Calu3 (cell line): Measurements from ENCODE around the gene BEST1. TPM values are rescaled to one million over a fixed set of nuclear protein-coding genes. Genes with fewer than 3 reads are reported as not detected.

Experiments
- BruUV-seq: library from RNA; stranded (reverse); fragments of 400-500 nt; replicated peaks from 2 replicates; lab custom pipeline; 2021; lab: Mats Ljungman, UMichigan
- CTCF ChIA-PET: fragments of 300-600 bp; sonication (Branson Sonifier 250); formaldehyde crosslinking; loops from one replicate; lab custom pipeline; 2022; ENCODE audit warnings: antibody characterized with exemption; lab: Charles Lee
- DNase-seq: peaks from one replicate; pipeline ENCODE4 v3.0.0; 2022
- H3K27ac Mint-ChIP-seq: one replicate; pipeline ENCODE4 v1.8.0; 2022; ENCODE audit warnings: mixed read lengths; ENCODE audit not compliant: unreplicated experiment
- H3K27me3 Mint-ChIP-seq: one replicate; pipeline ENCODE4 v1.8.0; 2022; ENCODE audit warnings: mixed read lengths; ENCODE audit not compliant: unreplicated experiment
- H3K36me3 Mint-ChIP-seq: one replicate; pipeline ENCODE4 v1.8.0; 2022; ENCODE audit warnings: mild to moderate bottlenecking, moderate library complexity, mixed read lengths; ENCODE audit not compliant: insufficient read depth, unreplicated experiment
- H3K4me1 Mint-ChIP-seq: one replicate; pipeline ENCODE4 v1.8.0; 2022; ENCODE audit warnings: mild to moderate bottlenecking, low read depth, mixed read lengths; ENCODE audit not compliant: unreplicated experiment
- H3K4me3 Mint-ChIP-seq: one replicate; pipeline ENCODE4 v1.8.0; 2022; ENCODE audit warnings: mild to moderate bottlenecking, low read depth, moderate library complexity, mixed read lengths; ENCODE audit not compliant: unreplicated experiment
- H3K9me3 Mint-ChIP-seq: one replicate; pipeline ENCODE4 v1.8.0; 2022; ENCODE audit warnings: low read depth, mixed read lengths; ENCODE audit not compliant: unreplicated experiment
- CTCF ChIP-seq: fragments of 200-600 bp; IDR thresholded peaks from one replicate; pipeline ENCODE4 v1.8.0; 2022; ENCODE audit warnings: antibody characterized with exemption; ENCODE audit not compliant: unreplicated experiment
- intact Hi-C: fragments of 100-400 bp; cut with micrococcal nuclease; formaldehyde crosslinking; loops from one replicate; pipeline ENCODE4 v1.10.0; 2022; ENCODE audit not compliant: unreplicated experiment
- total RNA-seq: library from RNA; stranded (reverse); gene quantifications from 2 replicates; pipeline ENCODE4 v1.2.3, GENCODE V29; 2022

The BEST1 gene
- total RNA-seq, 1 experiment from 2014 or later = 1.1 TPM

- Mint-ChIP-seq H3K4me3 (no peak overlapping the region), H3K4me1 (no peaks in the 10 kb centered on the region), H3K9me3 (no peaks in the 10 kb centered on the region), H3K27me3 (peaks cover 72% of the 10 kb centered on the region), H3K36me3 (no peaks in the 10 kb centered on the region), H3K27ac (no peak overlapping the region)
- no TSS peak for BruUV-seq
- TF ChIP-seq CTCF = no peak
- DNase-seq = no peak
- CTCF ChIA-PET = interaction anchor here (0.6 to 0.9 kb wide), 2 partner anchors 24 to 31 kb away, joined by 3 read pairs; no protein-coding TSS in a partner anchor
- intact Hi-C loops = no loop called here
These were observed 21.5 kb upstream of the BEST1 start for GRCh38 chr11:61928606-61929005.

GRCh38 chr11:61930933-61931332, 19.2 kb upstream of the BEST1 start:
- Mint-ChIP-seq H3K4me1 (no peaks in the 10 kb centered on the region), H3K27ac (no peak overlapping the region), H3K9me3 (no peaks in the 10 kb centered on the region), H3K36me3 (no peaks in the 10 kb centered on the region), H3K4me3 (no peak overlapping the region), H3K27me3 (peaks cover 60% of the 10 kb centered on the region)
- CTCF ChIA-PET = no interaction called here
- TF ChIP-seq CTCF = no peak
- no peak for DNase-seq
- no TSS peak for BruUV-seq
- intact Hi-C loops = no loop called here

- Mint-ChIP-seq H3K27ac (no peak overlapping the region), H3K36me3 (no peaks in the 10 kb centered on the region), H3K9me3 (peaks cover 3% of the 10 kb centered on the region), H3K4me1 (no peaks in the 10 kb centered on the region), H3K4me3 (no peak overlapping the region), H3K27me3 (peaks cover 57% of the 10 kb centered on the region)
- CTCF ChIA-PET = interaction anchor here (0.8 kb wide), 1 partner anchor 12 kb away, joined by 4 read pairs; no protein-coding TSS in a partner anchor
- TF ChIP-seq CTCF = no peak
- no peak for DNase-seq
- no TSS peak for BruUV-seq
- intact Hi-C loops = no loop called here
These were observed 14.3 kb upstream of the BEST1 start for GRCh38 chr11:61935861-61936260.

GRCh38 chr11:61940466-61940865, 9.7 kb upstream of the BEST1 start:
- no TSS peak for BruUV-seq
- intact Hi-C loops = loop anchor here (10.0 kb wide), 1 partner anchor 146 kb away; the partner anchor contains the start of genes FEN1 and TMEM258
- no peak for TF ChIP-seq CTCF
- CTCF ChIA-PET = no interaction called here
- Mint-ChIP-seq H3K4me1 (no peaks in the 10 kb centered on the region), H3K27me3 (peaks cover 54% of the 10 kb centered on the region), H3K36me3 (no peaks in the 10 kb centered on the region), H3K4me3 (no peak overlapping the region), H3K9me3 (peaks cover 3% of the 10 kb centered on the region), H3K27ac (no peak overlapping the region)
- no peak for DNase-seq
